Measurements from ENCODE around the gene LGI4.
"Not testable (repeated sequence)": the region's sequence is repeated elsewhere in the genome, so short reads cannot be mapped to it uniquely, and the experiment has no call there.

Gene LGI4

GRCh38 chr19:35133826-35134225, 1.0 kb downstream of the LGI4 start:
- TF ChIP-seq POLR2AphosphoS5 (IDR thresholded peaks at IDR 0.05; ENCODE audit: low read depth) (no peak), GABPA (IDR thresholded peaks at IDR 0.05; ENCODE audit: low read depth) (no peak)
- TF ChIP-seq, protein P1, sequence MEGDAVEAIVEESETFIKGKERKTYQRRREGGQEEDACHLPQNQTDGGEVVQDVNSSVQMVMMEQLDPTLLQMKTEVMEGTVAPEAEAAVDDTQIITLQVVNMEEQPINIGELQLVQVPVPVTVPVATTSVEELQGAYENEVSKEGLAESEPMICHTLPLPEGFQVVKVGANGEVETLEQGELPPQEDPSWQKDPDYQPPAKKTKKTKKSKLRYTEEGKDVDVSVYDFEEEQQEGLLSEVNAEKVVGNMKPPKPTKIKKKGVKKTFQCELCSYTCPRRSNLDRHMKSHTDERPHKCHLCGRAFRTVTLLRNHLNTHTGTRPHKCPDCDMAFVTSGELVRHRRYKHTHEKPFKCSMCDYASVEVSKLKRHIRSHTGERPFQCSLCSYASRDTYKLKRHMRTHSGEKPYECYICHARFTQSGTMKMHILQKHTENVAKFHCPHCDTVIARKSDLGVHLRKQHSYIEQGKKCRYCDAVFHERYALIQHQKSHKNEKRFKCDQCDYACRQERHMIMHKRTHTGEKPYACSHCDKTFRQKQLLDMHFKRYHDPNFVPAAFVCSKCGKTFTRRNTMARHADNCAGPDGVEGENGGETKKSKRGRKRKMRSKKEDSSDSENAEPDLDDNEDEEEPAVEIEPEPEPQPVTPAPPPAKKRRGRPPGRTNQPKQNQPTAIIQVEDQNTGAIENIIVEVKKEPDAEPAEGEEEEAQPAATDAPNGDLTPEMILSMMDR (IDR thresholded peaks at IDR 0.05; ENCODE audit: insufficient read depth, low read length): no peak
- no peak for DNase-seq (ENCODE audit: low read depth in 1 of 2, low spot score in 1 of 2)
- no peak overlapping the region for H3K27ac ChIP-seq (replicated peaks)
- H3K4me3 ChIP-seq (replicated peaks; ENCODE audit: insufficient read depth, low read length): no peak overlapping the region
- H3K27me3 ChIP-seq (ENCODE audit: insufficient read depth, poor library complexity, severe bottlenecking): no peaks in the 10 kb centered on the region

- DNase-seq (ENCODE audit: low read depth in 1 of 2, low spot score in 1 of 2): no peak
- Histone ChIP-seq H3K4me3 (replicated peaks; ENCODE audit: insufficient read depth, low read length) (no peak overlapping the region), H3K27ac (replicated peaks) (no peak overlapping the region), H3K27me3 (ENCODE audit: insufficient read depth, poor library complexity, severe bottlenecking) (no peaks in the 10 kb centered on the region)
- TF ChIP-seq POLR2AphosphoS5 (IDR thresholded peaks at IDR 0.05; ENCODE audit: low read depth) (no peak), SPI1 (IDR thresholded peaks at IDR 0.05; ENCODE audit: borderline replicate concordance, low read depth) (no peak), GABPA (IDR thresholded peaks at IDR 0.05; ENCODE audit: low read depth) (no peak)
- TF ChIP-seq, protein P1 (IDR thresholded peaks at IDR 0.05; ENCODE audit: insufficient read depth, low read length): no peak
- TF ChIP-seq, protein P2, sequence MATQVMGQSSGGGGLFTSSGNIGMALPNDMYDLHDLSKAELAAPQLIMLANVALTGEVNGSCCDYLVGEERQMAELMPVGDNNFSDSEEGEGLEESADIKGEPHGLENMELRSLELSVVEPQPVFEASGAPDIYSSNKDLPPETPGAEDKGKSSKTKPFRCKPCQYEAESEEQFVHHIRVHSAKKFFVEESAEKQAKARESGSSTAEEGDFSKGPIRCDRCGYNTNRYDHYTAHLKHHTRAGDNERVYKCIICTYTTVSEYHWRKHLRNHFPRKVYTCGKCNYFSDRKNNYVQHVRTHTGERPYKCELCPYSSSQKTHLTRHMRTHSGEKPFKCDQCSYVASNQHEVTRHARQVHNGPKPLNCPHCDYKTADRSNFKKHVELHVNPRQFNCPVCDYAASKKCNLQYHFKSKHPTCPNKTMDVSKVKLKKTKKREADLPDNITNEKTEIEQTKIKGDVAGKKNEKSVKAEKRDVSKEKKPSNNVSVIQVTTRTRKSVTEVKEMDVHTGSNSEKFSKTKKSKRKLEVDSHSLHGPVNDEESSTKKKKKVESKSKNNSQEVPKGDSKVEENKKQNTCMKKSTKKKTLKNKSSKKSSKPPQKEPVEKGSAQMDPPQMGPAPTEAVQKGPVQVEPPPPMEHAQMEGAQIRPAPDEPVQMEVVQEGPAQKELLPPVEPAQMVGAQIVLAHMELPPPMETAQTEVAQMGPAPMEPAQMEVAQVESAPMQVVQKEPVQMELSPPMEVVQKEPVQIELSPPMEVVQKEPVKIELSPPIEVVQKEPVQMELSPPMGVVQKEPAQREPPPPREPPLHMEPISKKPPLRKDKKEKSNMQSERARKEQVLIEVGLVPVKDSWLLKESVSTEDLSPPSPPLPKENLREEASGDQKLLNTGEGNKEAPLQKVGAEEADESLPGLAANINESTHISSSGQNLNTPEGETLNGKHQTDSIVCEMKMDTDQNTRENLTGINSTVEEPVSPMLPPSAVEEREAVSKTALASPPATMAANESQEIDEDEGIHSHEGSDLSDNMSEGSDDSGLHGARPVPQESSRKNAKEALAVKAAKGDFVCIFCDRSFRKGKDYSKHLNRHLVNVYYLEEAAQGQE (IDR thresholded peaks at IDR 0.05; ENCODE audit: insufficient replicate concordance, low read depth): no peak
These were observed 2.6 kb downstream of the LGI4 start for GRCh38 chr19:35132254-35132653.

GRCh38 chr19:35130761-35131720, 3.8 kb downstream of the LGI4 start:
- no peak for TF ChIP-seq GABPA (IDR thresholded peaks at IDR 0.05; ENCODE audit: low read depth)
- TF ChIP-seq, protein P1 (IDR thresholded peaks at IDR 0.05; ENCODE audit: insufficient read depth, low read length): no peak
- TF ChIP-seq SPI1 (IDR thresholded peaks at IDR 0.05; ENCODE audit: borderline replicate concordance, low read depth): no peak
- TF ChIP-seq POLR2AphosphoS5 (IDR thresholded peaks at IDR 0.05; ENCODE audit: low read depth): no peak
- TF ChIP-seq, protein P2 (IDR thresholded peaks at IDR 0.05; ENCODE audit: insufficient replicate concordance, low read depth): no peak
- no peak overlapping the region for H3K27ac ChIP-seq (replicated peaks)
- no peak for DNase-seq (ENCODE audit: low read depth in 1 of 2, low spot score in 1 of 2)
- no peaks in the 10 kb centered on the region for H3K27me3 ChIP-seq (ENCODE audit: insufficient read depth, poor library complexity, severe bottlenecking)
- no peak overlapping the region for H3K4me3 ChIP-seq (replicated peaks; ENCODE audit: insufficient read depth, low read length)

DNA sequence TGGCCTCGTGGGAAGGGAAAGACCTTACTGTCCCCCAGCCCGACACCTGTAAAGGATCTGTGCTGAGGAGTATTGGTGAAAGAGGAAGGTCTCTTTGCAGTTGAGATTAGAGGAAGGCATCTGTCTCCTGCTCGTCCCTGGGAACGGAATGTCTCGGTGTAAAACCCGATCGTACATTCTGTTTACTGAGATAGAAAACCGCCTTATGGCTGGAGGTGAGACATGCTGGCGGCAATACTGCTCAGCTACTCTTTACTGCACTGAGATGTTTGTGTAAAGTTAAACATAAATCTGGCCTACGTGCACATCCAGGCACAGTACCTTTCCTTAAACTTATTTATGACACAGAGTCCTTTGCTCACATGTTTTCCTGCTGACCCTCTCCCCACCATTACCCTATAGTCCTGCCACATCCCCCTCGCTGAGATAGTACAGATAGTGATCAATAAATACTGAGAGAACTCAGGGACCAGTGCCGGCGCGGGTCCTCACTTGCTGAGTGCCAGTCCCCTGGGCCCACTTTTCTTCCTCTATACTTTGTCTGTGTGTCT, 5.1 kb downstream of the LGI4 start:
- H3K27me3 ChIP-seq (ENCODE audit: insufficient read depth, poor library complexity, severe bottlenecking); H3K4me3 ChIP-seq (replicated peaks; ENCODE audit: insufficient read depth, low read length); DNase-seq (ENCODE audit: low read depth in 1 of 2, low spot score in 1 of 2); H3K27ac ChIP-seq (replicated peaks): not testable (repeated sequence)
